ELF-1 (cell line): ENCODE measurements around the gene KAZN.

Experiments used
- DNase-seq: peaks from one replicate; pipeline ENCODE4 v3.0.0-alpha.2; 2016; ENCODE audit warnings: low read depth, low spot score

KAZN gene

GRCh38 chr1:15158506-15159165, 560.2 kb downstream of the KAZN start:
- DNase-seq = no peak

GRCh38 chr1:15159166-15159555, 560.7 kb downstream of the KAZN start:
- DNase-seq = no peak

- no peak for DNase-seq
Observed at GRCh38 chr1:15160626-15161025, 562.1 kb downstream of the KAZN start.

GRCh38 chr1:15167386-15167785, 568.9 kb downstream of the KAZN start:
- DNase-seq = no peak
